ENCODE data around the gene STX19.

STX19 gene

DNA sequence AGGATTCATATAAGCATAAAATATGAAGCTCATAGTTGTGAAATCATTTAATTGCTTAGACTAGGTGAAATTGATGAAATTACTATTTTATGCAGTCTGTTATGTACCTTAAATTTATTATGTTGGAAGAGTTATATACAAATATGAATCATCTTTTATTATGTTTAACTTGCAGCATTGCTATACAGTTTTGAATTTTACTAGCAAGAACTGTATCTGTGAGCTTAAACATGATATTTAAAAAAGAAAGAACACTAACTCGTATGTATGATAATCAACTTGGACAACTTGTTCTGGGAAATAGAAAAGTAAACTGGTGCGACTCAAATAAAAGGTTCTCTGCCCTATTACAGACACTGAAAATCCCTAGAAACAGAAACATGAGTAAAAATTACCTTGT, 1.8 kb downstream of the STX19 start:
- DNase-seq: no peak

DNA sequence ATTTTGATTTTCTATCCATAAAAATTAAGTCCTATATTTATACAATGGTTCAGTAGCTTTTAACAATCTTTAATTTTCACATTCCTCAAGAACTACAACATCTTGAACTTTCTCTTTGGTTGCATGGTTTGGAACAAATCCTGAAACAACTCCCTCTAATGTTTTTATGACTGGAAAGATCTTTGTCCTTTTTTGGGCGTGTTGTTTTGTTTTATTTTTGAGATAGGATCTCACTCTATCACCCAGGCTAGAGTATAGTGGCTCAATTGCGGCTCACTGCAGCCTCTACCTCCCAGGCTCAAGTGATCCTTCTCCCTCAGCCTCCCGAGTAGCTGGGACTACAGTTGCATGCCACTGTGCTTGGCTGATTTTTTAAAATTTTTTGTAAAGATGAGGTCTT, 4.0 kb downstream of the STX19 start:
- no peak for DNase-seq

DNA sequence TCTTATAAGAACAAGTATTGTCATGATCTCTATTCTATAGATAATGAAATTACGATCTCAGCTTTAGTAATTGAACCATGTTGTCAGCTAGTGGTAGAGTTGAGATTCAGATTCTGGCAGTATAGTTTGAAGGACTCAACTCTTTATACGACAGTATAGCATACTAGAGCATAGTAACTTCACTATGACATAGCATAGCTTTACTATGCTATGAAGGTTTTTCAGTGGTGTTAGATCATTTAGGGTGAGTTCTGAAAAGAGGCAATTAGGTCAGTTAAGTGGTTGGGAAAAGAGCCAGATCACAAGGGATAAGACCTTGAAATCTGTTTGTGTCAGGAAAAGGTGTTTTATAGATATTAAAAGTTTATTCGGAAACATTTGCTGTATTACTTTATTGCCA, 8.1 kb downstream of the STX19 start:
- no peak for DNase-seq

DNA sequence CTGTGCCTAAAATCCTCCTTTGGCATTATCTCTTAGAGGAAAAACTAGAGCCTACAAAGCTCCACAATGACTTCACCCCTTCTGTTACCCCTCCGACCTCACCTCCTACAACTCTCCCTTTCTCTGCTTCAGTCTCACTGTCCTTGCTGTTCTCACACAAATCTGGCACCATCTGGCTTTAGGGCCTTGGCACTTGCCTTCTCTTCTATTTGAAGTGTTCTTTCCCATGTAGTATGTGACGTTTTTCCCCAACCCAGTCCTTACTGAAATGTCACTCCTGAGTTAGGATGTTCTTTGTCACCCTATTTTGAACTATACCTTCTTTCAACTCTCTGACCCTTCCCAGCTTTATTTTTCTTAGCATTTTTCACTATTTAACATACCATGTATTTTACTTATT, 8.7 kb downstream of the STX19 start:
- no peak for DNase-seq

DNA sequence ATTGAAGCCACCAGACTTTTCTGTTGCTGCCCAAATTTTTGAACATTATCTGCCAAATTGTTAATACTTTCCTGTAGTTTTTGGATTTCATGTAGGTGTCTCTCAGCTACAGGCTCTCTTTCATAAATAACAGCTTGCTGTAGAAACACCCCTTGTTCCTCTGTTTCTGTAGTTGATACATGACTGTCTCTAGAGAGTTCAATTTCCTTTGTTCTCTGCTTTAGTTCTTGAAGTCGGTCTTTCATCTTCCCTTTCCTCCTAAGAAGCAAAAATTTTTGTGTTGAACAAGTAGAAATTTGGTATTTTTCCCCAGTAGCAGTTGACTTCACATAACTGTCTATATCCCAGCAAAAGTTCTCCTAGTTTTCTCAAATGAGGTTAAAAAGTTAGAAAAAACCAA, 13.4 kb downstream of the STX19 start:
- no peak for DNase-seq

DNA sequence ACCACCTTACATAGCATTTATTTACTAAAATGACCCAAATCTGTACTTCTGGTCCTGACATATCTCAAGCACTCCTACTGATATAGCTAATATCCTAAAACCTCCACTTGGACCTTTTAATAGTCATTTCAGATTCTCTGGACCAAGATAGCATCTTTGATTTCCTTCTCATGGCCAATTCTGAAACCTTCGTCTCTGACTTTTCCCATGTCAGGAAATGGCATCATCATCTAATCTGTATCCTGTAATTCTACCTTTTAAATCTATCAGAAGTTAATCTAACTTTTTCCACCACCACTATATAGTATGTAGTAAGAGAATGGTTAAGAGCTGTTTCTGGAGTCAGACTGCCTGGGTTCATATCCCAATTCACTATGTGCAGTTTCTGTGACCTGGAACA, 16.2 kb downstream of the STX19 start:
- no peak for DNase-seq

DNA sequence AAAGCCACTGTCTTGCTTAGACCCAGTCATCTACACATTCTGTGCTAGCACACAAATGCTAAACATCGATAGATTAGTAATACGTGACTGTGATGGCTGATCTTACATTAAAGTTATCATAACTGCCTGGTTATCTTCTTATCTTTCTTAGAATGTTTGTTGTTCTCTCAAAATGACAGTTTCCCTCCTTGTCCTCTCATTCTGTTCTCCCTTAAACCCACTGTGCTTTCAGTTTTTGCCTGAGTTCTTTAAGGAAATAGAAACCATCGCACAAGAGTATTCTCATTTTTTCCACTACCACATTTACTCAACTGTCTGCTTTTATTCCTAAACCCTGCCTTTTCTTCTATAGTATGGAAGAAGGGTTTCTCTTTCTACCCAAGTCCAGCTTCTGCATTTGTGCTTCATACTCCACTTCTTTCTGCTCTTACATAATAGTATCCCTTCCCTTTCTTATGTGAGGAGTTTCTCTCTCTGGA, 17.1 kb downstream of the STX19 start:
- no peak for DNase-seq

DNA sequence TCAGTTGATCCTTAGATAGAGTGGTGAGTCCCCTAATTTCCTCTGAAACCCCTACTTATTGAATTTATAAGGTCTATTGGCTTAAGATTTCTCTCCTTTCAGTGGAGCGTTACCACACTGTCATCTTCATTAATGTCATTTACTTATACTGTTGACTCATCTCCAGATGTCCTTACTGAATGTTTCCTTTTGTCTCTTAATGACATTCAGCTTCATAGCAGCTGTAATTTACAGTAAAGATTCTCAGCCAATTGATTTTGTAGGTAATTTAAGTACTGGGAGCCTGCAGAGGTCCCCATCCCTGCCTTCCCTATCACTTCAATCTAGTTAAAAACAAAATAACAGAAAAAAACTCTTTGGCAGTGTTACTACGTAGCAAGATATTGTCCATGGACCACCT, 18.8 kb downstream of the STX19 start:
- DNase-seq: no peak

DNA sequence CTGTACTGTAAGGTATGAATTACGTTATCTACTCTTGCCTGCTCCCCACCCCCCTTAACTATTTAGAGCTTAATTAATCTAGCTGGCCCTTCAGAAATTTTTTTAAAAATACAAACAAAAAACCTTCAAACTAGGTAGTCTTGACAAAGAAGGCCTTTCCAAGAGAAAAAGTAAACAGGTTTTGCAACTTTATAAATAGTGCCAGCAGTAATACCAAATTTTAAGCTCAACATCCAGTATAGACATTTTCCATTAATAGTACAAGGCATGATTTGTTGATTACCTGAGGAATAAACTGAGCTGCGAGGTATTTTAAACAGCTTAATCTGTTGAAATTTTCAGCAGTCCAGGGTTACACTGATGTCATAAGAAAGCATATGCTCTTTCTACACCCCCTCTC, 20.1 kb downstream of the STX19 start:
- no peak for DNase-seq

DNA sequence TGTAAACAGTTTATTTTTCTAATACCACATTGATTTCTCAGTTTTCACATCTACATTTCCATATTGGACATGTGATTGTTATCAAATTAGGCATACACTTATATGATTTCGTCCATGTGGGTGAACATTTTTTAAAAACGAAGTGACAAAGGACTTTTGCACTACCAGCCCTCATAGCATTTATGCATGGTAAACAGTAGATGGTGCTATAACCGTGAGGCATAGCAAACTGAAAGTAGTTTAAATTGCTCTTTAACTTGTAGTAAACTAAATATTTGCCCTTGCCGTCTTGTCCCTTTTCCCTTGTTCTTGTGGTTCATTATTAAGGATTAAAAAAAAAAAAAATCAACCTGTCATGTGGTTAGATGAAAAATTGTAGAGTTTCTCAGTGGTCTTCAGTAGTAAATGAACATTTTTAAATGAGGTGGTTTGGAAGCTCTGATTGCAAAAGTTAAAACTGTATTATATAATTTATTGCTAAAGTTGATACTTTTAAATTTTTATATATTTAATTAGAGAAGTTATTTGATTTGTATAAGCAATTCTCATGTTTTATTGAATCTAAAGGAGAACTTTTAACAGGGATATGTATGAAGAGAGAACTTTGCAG, 24.0 kb downstream of the STX19 start:
- no peak for DNase-seq

DNA sequence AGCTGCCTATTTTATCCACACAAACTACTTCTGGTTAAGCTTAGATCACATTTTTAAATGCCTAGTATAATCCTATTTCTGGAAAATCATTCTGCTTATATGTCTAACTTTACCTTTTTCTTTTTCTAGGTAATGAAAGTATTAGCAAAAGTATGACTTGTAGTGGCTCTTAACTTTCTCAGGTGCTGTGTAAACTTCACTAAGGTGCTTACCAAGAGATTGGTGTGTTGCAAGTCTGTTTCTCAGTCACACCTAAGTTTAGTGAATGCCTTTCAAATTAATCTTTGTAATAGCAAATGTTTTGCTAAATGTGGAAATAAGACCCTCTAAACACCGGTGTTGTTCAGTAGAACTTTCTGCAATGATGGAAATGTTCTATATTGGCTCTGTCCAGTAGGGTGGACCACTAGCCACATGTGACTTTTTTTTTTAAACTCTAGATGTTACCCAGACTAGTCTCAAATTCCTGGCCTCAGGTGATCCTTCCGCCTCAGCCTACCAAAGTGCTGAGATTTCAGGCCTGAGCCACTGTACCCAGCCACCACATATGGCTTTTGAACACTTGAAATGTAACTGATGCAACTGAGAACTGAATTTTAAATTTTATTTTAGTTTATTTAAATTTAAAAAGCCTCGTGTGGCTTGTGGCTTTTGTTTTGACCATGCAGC, 26.4 kb downstream of the STX19 start:
- no peak for DNase-seq

DNA sequence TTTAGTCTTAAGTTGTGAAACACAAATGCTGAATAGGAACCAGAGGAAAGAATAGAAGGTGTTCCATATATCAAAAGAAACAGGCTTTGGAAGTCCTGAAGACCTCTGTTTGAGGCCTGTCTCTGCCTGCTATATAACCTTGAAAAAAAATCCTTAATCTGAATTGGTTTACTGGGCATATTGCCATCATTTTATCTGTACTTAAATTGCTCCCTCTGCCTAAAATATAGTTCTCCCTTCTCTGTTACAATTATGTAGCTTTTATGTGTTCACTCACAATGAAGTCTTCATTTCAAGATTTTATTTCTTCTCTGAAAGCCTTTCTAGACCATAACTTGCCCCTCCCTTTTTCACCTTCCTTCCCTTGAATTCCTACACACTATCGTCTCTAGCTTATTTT, 27.2 kb downstream of the STX19 start:
- DNase-seq: no peak

DNA sequence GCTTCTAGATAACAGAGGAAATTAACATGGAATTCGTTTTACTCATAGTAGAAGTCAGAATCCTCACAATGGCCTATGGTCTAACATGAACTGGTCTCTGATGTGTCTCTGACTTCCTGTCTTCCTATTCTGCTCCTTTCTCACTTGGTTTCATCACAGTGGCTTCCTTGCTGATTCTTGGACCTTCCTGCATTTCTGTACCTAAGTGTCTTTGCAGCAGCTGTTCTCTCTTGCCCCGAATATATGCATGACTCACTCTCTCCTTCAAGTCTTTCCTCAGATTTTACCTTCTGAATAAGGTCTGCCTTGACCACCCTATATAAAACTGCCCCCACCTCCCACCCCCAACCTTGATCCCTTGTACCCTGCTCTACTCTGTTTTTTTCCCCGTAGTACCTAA, 34.3 kb downstream of the STX19 start:
- DNase-seq: no peak

DNA sequence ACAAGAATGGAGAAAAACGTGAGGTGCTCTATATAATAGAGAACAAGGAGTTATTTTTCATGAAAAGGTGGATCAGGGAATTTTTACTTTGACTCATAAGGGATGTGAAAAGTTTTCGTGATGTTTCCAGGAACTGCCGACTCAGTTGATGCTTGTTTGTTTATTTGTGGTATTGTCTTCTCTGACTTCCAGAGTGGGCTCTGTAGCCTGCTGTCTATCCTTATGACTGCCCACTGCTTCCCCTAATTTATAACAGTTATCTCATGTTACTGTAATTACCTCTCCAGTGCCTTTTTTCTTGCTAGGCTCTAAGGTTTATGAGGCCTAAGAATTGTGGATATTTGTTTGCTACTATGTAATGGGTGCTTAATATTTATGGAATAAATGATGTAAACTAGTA, 36.2 kb downstream of the STX19 start:
- DNase-seq: no peak

DNA sequence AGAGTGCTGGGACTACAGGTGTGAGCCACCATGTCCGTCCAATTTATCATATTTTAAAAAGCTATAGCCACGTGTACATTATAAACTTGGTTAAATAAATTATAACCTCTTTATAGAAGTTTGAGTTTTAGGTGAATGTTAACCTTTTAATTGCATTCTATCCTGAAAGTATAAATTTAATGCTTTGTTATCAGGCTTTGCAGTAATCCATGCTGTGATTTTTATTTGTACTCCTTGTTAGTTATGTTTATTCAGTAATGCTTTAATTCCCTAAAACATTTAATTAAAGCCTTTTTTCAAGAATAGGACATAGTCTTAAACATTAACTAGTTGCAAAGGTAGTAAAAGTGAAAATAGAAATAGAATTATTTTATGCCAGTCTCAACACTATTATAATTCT, 36.8 kb downstream of the STX19 start:
- no peak for DNase-seq

DNA sequence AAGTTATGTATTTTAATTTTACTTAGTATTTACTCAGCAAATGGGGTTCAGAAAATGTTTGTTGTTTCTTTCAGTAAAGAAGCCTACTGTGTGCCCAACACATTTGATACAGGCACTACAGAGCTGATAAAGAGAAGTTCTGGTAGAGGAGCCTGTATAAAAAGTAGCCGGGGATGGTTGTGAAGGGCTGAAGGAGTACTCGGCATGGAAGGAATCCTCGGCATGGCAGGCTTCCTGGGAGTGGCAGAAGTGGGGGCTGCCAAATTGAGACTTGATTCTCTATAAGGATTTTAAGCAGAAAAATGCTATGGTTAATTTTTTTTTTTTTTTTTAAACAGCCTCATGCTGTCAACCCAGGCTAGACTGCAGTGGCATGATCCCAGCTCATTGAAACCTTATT, 39.2 kb downstream of the STX19 start:
- DNase-seq: no peak

DNA sequence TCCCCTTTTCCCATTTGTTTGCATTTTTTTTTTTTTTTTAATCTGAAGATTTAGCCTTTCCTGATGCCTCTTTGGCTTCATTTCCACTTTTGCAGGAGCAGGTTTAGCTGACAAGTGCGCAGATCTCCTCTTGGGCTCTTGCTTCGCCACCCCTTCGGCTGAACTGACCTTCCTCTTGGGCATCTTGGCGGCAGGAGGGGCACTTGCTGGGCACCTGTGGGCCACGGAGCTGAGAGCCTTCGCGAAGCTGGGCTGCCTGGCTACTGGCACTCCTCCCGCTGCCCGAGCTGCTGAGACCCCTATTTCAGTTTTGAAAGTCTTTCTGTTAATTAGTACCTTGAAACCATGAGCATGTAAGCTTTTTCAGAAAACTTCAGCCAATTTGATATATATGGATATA, 39.6 kb downstream of the STX19 start:
- DNase-seq: no peak

DNA sequence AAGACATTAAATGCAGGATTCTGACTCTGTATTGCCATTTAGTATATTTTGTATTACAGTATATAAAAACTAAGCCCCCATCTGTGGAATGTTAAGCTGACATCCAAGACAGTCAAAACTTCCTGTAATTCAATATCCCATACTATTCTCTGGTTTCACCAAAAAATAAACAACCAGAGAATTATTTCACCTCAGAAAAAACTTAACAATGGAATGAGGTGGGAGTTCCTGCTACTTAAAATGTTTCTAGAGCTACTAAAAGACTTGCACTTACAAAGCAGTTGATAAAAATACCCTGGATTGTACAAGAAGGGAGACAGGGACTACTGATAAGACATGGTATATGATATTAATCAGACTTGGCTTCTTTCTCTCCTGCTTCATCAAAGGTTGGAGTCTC, 40.1 kb downstream of the STX19 start:
- no peak for DNase-seq

DNA sequence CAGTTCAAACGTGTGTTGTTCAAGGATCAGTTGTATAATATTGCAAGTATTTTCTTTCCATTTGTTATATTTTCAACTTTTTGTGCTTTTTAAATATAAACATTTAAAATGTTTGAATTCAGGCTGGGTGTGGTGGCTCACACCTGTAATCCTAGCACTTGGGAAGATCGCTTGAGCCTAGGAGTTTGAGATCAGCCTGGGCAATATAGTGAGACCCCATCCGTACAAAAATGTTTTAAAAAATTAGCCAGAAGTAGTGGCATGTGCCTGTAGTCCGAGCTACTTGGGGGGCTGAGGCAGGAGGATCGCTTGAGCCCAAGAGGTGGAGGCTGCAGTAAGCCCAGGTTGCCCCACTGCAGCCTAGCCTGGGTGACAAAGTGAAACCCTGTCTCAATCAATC, 43.8 kb downstream of the STX19 start:
- no peak for DNase-seq

DNA sequence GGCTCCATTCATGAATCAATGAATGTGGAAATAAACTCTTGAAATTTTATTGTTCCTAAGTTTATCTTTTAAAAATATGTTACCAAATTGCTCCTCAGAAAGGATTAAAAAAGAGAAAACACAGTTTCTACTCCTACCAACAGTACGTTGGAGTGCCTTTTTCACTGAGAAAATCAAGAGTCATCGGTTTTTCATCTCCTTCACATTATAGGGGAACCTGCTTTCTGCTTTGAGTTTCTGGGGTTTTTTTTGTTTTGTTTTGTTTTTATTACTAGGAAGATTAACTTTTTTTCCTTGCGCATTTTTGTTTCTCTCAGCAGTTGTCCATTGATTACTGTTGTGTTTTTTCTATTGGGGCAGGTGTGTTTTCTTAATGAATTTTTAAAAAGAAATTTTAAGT, 45.0 kb downstream of the STX19 start:
- DNase-seq: no peak

DNA sequence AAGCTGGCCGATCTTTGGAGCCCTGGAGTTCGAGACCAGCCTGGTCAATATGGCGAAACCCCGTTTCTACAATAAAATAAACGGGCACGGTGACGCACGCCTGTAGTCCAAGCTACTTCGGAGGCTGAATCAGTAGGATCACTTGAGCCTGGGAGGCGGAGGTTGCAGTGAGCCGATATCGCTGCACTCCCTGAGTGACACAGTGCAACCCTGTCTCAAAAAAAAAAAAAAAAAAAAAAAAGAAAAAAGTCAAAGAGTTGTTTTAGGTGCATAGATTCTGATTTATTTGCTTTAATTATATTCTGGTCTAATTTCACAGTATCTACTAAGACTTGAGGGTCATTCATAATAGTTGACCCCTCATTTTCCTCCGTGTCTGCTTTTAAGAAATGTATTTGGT, 46.7 kb downstream of the STX19 start:
- DNase-seq: no peak

DNA sequence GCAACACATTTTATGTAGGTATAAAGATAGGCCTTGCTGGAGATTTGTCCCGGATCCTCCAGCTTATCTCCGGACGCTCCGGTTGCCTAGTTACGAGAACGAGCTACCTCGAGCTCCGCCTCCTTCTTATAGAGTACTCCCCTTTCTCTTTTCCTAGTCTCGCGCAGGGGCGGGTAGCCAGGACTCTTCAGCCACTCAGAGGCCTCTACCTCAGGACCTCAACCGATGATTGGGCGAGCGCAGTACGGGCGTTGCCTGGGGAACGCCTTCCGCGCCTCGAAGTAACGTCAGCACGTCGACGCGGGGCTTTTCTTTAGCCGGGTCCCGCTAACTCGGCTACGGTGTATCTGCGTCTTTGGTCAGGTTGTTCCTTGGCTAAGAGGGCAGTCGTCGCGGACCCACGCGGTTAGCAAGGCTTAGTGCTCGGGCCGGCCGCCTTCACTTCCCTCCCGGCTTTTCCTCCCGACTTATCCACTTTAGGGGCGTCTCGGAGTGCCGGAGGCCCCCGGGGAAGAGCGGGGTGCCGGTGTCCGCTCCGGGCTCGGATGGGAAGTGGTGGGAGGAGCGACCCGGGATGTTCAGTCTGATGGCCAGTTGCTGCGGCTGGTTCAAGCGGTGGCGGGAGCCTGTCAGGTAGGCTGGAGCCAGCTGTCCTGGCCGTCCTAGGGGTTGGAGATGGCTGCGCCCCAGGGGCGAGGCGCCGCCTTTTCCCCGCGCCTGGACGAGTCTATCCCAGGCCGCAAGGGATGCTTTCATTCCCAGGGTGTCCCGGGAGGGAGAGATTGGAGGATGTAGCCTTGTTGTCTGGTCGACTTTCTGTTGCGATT, 48.3 kb downstream of the STX19 start, which contains the start of gene ARL13B:
TSS of gene ARL13B (plus strand) at position 306 of the 827 bp plus-strand sequence. CDS start at position 575, 269 bp downstream.
- DNase-seq: peak; percentile 81

DNA sequence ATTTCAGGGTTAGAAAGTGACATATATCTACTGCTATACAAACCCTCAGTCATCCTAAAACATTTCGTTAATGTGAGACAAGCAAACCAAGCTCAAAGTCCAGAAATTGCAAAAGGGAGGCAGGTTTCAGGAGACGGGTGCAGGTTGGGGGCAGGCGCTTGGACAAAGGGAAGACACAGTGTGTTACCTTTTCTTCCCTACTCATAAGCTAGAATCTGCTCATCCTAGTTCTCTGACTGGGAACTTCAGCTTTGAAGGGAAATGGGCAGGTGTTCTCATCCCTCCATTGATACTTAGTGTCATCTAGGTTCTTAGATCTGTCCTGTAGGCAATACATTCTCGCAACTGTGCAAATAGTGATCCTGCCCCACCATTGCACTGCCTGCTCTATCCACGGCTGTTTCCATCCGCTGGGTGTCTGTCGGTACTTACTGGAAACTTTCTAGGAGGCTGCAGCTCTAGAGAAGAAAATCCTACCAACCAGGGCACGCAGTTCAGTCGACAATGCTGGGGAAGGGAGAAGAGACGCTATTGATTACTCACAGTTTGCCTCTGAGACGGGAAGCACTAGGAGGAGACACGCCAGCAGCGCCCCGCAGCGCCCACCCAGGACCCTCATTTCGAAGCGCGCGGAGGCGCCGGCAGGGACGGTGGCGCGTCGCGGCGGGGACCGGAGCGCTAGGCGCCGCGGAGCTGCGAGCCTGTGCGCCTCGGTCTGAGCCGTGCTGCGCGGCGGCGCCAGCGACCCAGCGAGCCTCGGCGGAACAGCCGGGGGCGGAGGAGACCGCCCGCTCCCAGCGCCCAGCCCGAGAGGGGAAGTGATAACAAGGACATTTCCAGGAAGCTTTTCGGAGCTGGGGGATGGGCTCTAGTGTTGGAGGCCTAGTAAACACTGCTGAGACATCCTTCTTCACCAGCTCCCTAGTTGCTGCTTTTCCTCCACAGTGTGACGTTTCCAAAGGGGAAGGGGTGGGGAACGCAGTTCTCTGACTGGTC, 55.0 kb downstream of the STX19 start, which contains the start of gene PROS1:
TSS of gene PROS1 (minus strand) at position 766 of the 996 bp plus-strand sequence. CDS start at position 619, 147 bp downstream.
- DNase-seq: peak; percentile 56
